ENCODE data around the gene KREMEN1.

The KREMEN1 gene

DNA sequence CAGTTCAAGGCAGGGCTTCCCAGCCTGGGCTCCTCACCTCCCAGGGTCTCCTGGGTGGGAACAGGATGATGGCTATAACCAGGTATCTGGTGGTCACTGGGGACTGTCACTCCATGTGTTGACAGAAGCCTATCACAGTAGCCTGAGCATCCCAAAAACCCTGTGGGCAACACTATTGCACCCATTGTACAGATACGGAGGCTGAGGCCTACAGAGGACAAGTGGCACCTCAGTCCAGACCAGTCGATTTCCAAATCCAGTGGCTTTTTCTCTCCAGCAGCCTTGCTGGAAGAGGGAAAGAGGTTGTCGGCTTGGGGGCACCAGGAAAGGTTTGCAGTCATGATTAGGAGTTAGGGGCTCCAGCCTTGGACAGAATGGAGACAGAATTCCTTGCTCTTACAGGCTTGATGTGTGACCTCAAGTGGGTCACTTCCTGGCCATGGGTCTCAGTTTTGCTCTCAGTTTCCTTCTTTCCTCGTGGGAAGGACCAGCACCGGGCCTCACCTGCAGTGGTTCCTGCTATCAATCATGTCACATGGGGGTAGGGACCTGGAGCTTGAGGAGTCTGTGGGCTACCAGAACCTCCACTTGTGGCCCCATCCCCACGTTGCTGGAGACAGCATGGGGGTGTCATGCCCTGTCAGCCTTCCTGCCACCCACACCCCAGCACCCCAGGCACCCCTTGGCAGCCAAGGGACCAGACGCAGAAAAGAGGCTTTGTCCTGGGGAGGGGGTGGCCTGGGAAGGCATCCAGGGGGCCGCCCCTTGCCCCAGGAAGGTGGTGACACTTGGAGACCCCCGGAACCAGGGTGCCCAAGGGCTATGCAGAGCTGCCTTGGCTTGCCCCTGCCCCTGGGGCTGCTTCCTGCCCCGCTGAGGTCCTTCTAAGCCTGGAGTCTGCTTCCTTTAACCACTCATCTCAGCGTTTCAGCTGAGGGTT lies 135.0 kb downstream of the KREMEN1 start:
- no peak for DNase-seq (ENCODE audit: low read depth)

DNA sequence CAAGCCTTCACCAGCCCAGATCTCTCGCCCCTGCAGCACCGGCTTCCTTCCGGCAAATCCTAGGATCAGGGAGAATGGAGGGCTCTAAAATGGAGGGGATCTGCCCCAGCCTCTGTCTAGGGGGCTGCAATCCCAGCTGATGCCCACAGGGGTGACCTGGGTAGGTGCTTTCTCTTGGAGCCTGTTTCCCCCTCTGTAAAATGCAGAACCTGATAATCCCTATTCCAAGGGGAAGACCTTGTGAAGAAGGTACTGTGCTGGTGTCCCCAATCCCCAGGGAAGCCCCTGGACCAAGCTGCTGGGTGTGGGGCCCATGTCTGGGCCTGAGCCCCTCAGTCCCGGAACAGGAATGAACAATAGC lies 135.6 kb downstream of the KREMEN1 start:
- DNase-seq (ENCODE audit: low read depth) = no peak

DNA sequence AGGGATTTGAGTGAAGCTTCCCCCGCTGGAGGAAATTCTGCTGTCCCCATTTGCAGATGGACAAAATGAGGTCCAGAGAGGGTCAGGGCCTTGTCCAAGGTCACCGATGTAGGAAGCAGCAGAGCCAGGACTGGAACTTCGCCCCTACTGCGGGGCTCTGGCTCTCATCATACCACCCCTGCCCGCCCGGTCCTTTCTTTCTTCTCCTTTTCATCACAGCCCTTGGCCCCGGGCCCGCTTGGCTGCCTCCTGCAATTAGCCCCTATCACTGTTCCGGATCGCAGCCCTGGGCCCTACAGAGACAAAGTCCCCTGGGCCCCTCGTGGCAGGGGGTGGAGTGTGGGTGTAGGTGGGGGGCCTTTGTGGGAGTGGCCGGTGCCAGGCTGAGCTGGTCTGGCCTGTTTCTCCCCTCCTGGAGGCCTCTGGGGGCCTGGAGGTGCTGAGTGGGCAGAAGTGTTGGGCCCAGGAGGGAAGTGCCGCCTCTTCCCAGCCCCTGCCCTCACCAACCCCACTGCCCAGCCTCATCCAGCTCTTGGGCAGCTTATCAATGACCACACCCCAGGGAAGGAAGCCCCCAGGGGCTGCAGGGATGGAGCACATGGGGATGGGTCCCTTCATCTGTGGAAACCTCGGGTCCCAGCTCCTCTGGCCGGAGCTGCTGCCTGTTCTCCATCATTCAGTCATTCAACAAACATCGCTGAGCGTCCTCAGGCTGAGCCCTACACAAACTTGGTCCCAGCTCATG lies 136.2 kb downstream of the KREMEN1 start:
- DNase-seq (ENCODE audit: low read depth) = no peak

GRCh38 chr22:29209624-29209929 lies 136.7 kb downstream of the KREMEN1 start:
- DNase-seq (ENCODE audit: low read depth) = no peak

DNA sequence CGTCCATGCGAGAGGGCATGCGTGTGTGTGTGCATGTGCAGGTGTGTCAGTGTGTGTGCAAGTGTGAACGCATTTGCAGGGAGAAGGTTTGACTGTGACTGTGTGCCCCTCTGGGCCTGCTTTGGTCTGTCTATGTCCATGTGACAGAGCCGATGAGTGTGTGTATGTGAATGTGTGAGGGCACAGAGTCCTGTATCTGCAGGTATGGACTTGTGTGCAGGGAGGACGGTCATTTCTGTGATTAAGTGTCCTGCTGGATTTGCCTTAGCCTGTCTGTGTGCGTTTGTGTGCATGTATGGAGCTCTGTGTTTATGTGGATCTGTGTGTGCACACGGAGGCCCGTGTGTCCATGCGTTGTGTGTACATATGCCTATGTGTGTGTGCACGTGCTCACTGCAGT lies 138.2 kb downstream of the KREMEN1 start:
- no peak for DNase-seq (ENCODE audit: low read depth)

GRCh38 chr22:29211466-29211865 lies 138.6 kb downstream of the KREMEN1 start:
- no peak for DNase-seq (ENCODE audit: low read depth)

- DNase-seq (ENCODE audit: low read depth) = no peak
Observed at GRCh38 chr22:29212743-29213142, 139.9 kb downstream of the KREMEN1 start.

DNA sequence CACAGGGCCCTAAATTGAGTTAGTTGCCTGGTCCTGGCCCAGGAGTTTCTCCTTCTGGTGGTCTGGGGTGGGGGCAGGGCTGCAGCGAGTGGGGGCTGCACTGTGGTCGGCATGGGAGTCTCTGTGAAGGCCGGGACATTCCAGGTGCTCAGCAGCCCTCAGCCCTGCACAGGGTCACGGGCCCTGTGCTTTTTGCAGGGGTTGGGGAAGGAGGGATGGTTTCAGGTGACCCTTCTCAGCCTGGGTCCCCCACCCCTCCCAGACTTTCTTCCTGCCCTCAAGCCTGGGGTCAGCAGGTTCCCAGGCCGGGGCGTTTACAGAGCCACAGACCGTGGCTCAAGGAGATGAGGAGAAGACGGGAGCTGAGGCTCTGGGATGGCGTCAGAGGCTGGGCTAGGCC lies 140.7 kb downstream of the KREMEN1 start:
- no peak for DNase-seq (ENCODE audit: low read depth)

DNA sequence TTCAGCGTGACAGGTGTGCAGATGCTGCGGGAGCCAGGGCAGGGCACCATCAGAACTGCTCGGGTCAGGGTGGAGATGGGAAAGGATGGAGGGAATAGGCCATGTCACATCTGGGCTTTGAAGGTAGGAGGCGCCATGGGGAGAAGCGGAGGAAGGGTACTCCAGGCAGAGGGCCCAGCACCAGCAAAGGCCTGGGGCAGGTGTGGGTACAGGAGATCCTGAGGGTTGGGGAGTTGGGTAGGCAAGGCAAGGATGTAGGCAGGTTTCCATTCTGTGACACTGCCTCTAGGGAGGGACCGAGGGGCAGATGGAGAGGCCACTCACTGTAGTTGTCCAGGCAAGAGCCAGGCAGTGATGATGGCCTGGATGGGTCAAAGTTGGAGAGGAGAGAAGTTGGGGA lies 141.4 kb downstream of the KREMEN1 start:
- DNase-seq (ENCODE audit: low read depth) = no peak

DNA sequence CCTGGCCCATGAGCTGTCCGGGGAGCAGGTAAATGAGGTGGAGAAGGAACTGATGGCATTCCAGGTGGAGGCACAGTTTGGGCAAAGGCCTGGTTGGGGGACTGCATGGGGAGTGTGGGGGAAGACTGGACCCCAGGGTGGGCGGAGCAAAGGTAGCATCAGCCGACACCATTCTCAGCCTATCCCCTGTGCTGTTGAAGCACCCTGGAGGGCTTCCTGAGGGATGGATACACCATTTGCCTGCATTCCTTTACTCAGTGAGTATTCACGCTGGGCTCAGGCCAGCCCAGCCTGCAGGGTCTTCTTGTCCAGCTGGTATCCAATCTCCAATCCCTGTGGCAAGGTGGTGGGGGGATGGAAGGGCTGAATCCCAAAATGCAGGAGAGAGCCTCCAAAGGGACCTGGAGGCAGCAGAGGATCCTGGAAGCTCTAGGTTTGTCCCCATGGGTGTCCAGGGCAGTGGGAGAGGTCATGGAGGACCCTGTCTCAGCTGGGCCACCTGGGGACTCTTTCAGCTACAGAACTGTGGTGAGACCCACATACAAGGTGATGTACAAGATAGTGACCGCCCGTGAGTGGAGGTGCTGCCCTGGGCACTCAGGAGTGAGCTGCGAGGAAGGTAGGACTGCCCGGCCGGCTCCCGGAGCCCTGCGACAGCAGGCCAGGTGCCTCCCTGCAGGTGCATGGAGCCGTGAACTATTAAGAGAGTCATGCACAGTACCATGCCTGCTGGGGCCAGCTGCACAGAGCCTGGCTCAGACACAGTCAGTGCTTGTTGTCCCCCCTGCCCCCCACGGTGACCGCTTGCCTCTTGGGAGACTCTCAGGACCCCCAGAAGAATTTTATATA lies 142.4 kb downstream of the KREMEN1 start:
- DNase-seq (ENCODE audit: low read depth) = no peak

DNA sequence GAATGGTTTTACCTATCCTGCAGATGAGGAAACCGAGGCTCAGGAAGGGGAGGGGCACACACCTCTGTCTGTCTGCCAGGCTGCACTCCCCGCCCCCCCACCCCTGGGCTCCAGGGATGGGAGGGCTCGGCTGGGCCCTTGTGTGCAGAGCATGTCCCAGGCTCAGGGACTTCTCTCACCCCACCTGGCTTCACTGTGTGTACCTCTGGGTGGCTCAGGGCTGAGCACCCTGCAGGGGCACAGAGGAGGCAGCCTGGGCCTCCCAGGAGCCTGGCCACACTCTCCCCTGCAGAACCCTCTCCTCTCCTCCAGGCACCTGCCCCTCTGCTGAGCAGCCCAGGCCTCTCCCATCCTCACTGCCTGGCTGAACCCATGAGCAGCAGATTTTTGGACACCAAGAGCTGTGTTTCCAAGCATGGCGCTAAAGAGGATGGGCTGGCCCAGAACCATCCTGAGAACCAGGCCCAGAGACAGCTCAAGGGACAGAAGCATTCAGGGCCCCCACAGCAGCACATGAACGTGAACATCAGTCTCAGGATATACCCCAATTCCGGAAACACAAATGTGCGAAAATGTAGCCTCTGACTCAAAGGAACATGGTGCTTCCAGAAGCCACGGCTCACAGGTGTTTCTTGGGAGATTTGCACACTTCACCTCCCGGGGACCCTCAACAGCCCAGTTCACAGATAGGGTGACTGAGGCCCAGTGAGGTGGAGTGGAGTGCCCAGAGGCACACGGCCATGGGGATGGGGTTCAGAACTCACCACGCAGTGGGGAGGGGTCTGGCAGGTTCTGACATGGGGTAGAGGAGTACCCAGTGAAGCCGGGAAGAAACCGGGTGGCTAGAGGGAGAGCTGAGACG lies 143.4 kb downstream of the KREMEN1 start:
- no peak for DNase-seq (ENCODE audit: low read depth)

GRCh38 chr22:29216873-29217666 lies 144.2 kb downstream of the KREMEN1 start:
- no peak for DNase-seq (ENCODE audit: low read depth)
